Suppressor macrophage (primary cell): Measurements from ENCODE around the gene GAGE12E.
"Not testable (repeated sequence)": the region's sequence is repeated elsewhere in the genome, so short reads cannot be mapped to it uniquely, and the experiment has no call there.

Experiments used
- DNase-seq, 4 experiments: peaks; one replicate each; pipeline ENCODE4 v3.0.0-alpha.2; 2020 to 2022
- total RNA-seq, 17 experiments: gene quantifications; one replicate each; lab custom pipeline; 2026; ENCODE audit warnings: mixed read lengths in 6 of 17, inconsistent platforms in 3 of 17; lab: John Stamatoyannopoulos, UW

GAGE12E gene, protein sequence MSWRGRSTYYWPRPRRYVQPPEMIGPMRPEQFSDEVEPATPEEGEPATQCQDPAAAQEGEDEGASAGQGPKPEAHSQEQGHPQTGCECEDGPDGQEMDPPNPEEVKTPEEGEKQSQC
- 0 reads per million in 17 experiments for total RNA-seq

GRCh38 chrX:49550989-49551388 is at the start of gene GAGE12E:
TSS of gene GAGE12E (plus strand) at chrX:49551289. CDS start at chrX:49552444, 1,155 bp downstream.
- DNase-seq = not testable (repeated sequence)

GRCh38 chrX:49531877-49532276 is 19.2 kb upstream of the GAGE12E start, which contains the start of gene GAGE12C:
TSS of gene GAGE12C (plus strand) at chrX:49532177. CDS start at chrX:49533332, 1,155 bp downstream.
- not testable (repeated sequence) for DNase-seq

- not testable (repeated sequence) for DNase-seq
These were observed 9.7 kb upstream of the GAGE12E start, which contains the start of gene GAGE12D for GRCh38 chrX:49541433-49541832. TSS of gene GAGE12D (plus strand) at chrX:49541733. CDS start at chrX:49542888, 1,155 bp downstream.

- DNase-seq = not testable (repeated sequence)
These were observed 9.5 kb downstream of the GAGE12E start, which contains the start of gene GAGE12F for GRCh38 chrX:49560542-49560941. TSS of gene GAGE12F (plus strand) at chrX:49560842. CDS start at chrX:49561997, 1,155 bp downstream.

GRCh38 chrX:49568728-49569127 is 17.6 kb downstream of the GAGE12E start:
- DNase-seq = not testable (repeated sequence)

DNA sequence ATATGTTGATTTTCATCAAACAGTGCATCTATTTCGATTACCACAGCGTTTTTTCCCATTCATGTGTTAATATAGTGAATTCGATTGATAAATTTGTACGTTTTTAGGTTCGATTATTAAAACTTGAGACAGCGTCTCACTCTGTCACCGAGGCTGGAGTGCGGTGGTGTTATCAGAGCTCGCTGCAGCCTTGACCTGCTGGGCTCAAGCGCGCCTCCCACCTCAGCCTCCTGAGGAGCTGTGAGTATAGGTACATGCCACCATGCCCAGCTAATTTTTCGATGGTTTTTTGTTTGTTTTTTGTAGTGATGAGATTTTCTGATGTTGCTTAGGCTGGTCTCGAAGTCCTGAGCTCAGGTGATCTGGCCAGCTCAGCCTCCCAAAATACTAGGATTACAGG is 18.1 kb downstream of the GAGE12E start:
- not testable (repeated sequence) for DNase-seq

- not testable (repeated sequence) for DNase-seq
These were observed 19.0 kb downstream of the GAGE12E start, which contains the start of gene GAGE12G for GRCh38 chrX:49570100-49570499. TSS of gene GAGE12G (plus strand) at chrX:49570400. CDS start at chrX:49571555, 1,155 bp downstream.

GRCh38 chrX:49579649-49580048 is 28.6 kb downstream of the GAGE12E start, which contains the start of gene GAGE12H:
TSS of gene GAGE12H (plus strand) at chrX:49579949. CDS start at chrX:49581104, 1,155 bp downstream.
- not testable (repeated sequence) for DNase-seq

GRCh38 chrX:49589196-49589595 is 38.1 kb downstream of the GAGE12E start, which contains the start of gene GAGE2A:
TSS of gene GAGE2A (plus strand) at chrX:49589496. CDS start at chrX:49590651, 1,155 bp downstream.
- not testable (repeated sequence) for DNase-seq

DNA sequence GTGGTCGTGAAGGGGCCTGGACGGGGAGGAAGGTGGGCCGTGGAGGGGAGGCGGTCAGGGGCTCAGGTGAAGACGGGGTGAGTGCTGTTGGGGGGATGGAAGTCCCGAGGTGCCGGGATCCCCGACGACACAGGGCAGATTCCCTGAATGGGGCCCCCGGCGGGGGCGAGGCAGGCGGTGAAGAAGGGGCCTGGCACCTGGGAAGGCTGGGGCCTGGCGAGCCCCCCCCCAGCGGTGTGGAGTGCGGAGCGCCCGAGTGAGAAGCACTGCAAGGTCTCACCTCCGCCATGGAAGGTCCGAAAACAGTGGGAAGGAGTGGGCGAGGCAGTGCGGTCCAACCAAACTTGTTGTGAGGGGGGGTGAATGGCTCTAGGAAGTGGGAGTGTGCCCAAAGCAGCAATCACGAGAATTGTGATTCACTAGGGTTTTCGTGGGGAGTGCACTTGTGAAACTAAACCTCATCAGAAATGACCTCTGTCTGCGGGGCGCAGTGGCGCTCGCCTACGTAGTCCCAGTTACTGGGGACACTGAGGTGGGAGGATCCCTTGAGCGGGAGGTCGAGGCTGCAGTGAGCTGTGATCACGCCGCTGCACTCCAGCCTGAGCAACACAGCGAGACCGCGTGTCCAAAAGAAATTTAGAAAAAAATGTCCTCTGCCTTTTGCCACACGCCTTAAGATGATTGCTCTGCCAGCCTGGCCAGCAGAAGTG is 38.8 kb downstream of the GAGE12E start:
- not testable (repeated sequence) for DNase-seq

GRCh38 chrX:49590488-49590887 is 39.4 kb downstream of the GAGE12E start:
- DNase-seq = not testable (repeated sequence)

GRCh38 chrX:49598720-49599119 is 47.6 kb downstream of the GAGE12E start, which contains the start of gene GAGE1:
TSS of gene GAGE1 (plus strand) at chrX:49599020. CDS start at chrX:49600175, 1,155 bp downstream.
- DNase-seq = not testable (repeated sequence)
